MM.1S (cell line): Measurements from ENCODE around the gene CLDN34.

ENCODE experiments used
- EZH2 ChIP-seq: fragments of 300-600 bp; sonication (generic); optimal IDR thresholded peaks from 2 replicates; pipeline ENCODE3; 2017; ENCODE audit warnings: low read depth, mild to moderate bottlenecking, antibody characterized with exemption, low read length, mixed read lengths
- TF ChIP-seq, protein P1 (sequence below): fragments of 300-600 bp; sonication (generic); IDR thresholded peaks from 2 replicates; pipeline ENCODE4 v1.5.1; 2016; ENCODE audit warnings: antibody characterized with exemption, low read length, mixed read lengths

DNA sequence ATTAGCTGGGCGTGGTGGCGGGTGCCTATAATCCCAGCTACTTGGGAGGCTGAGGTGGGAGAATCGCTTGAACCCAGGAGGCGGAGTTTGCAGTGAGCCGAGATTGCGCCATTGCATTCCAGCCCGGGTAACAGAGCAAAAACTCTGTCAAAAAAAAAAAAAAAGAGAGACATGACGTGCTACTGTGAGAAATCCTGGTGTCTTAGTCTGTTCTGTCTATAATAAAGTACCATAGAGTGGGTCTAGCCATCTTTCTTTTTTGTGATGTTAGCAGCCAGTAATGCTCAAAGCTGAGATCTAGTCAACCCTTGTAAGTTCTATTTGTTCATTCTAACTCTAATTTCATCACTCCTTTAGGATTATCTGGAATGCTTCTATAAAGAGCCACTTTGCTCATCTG, 38.9 kb downstream of the CLDN34 start:
- TF ChIP-seq, protein P1, sequence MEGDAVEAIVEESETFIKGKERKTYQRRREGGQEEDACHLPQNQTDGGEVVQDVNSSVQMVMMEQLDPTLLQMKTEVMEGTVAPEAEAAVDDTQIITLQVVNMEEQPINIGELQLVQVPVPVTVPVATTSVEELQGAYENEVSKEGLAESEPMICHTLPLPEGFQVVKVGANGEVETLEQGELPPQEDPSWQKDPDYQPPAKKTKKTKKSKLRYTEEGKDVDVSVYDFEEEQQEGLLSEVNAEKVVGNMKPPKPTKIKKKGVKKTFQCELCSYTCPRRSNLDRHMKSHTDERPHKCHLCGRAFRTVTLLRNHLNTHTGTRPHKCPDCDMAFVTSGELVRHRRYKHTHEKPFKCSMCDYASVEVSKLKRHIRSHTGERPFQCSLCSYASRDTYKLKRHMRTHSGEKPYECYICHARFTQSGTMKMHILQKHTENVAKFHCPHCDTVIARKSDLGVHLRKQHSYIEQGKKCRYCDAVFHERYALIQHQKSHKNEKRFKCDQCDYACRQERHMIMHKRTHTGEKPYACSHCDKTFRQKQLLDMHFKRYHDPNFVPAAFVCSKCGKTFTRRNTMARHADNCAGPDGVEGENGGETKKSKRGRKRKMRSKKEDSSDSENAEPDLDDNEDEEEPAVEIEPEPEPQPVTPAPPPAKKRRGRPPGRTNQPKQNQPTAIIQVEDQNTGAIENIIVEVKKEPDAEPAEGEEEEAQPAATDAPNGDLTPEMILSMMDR, result no peak
- no peak for TF ChIP-seq EZH2
